ENCODE measurements around the gene UGT1A8. TPM values are rescaled to one million over a fixed set of nuclear protein-coding genes. Genes with fewer than 3 reads are reported as not detected.

Gene UGT1A8
- polyA plus RNA-seq, 1 of the 3 experiments (the other 2 are of a cell fraction): not detected

DNA sequence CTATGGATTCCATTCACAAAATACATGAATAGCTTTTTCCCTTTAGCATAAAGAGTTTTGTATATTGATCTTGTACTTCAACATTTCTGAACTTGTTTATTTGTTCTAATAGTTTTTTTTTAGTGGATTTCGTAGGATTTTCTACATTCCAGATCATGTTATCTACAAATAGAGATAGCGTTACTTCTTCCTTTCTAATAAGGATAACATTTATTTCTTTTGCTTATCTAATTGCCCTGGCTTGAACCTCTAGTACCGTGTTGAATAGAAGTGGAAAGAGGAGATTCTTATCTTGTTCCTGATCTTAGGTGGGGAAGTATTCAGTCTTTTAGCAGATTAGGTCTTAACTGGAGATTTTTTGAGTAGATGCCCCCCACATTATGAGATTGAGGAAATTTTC is 84.8 kb downstream of the UGT1A8 start:
- Histone ChIP-seq H3K9ac (no peak overlapping the region), H3K9me3 (no peaks in the 10 kb centered on the region), H3K27ac (ENCODE audit: low read depth in 2 of 2, low read length in 1 of 2) (no peak overlapping the region), H4K20me1 (ENCODE audit: insufficient read depth) (no peaks in the 10 kb centered on the region), H3K36me3 (replicated peaks in 1 of 2; ENCODE audit: control insufficient read depth in 1 of 2, insufficient read depth in 2 of 2, low read length in 1 of 2) (no peaks in the 10 kb centered on the region), H3F3A (replicated peaks; ENCODE audit: insufficient read depth) (no peaks in the 10 kb centered on the region), H3K4me1 (ENCODE audit: control insufficient read depth in 1 of 2, insufficient read depth in 2 of 2, low read depth in 1 of 2, low read length in 1 of 2) (peaks cover 3 to 9% of the 10 kb centered on the region in 2 experiments; a peak in 2 of 4 replicates), H3K4me2 (no peak overlapping the region), H3K79me2 (ENCODE audit: insufficient read depth) (no peaks in the 10 kb centered on the region), H3K27me3 (ENCODE audit: insufficient read depth) (no peaks in the 10 kb centered on the region), H3K9me2 (no peaks in the 10 kb centered on the region), H3K4me3 (ENCODE audit: low read depth in 2 of 2, low read length in 1 of 2) (no peak overlapping the region), H2AFZ (ENCODE audit: low read depth) (no peak overlapping the region)
- TF ChIP-seq EZH2phosphoT487 (IDR thresholded peaks at IDR 0.05; ENCODE audit: borderline replicate concordance, low read depth) (no peak), NFIC (IDR thresholded peaks at IDR 0.05; ENCODE audit: borderline replicate concordance) (no peak), TCF12 (IDR thresholded peaks at IDR 0.05) (no peak), RCOR1 (IDR thresholded peaks at IDR 0.05; ENCODE audit: low read length) (no peak), FOXJ3 (CRISPR knock-in tag; IDR thresholded peaks at IDR 0.05) (no peak), POLR2AphosphoS5 (IDR thresholded peaks at IDR 0.05; ENCODE audit: low read depth, low read length) (no peak), YY1 (IDR thresholded peaks at IDR 0.05; ENCODE audit: low read depth) (no peak), SIN3A (IDR thresholded peaks at IDR 0.05; ENCODE audit: borderline replicate concordance, low read depth, low read length) (no peak), RAD21 (IDR thresholded peaks at IDR 0.05; ENCODE audit: low read length) (no peak), RXRA (IDR thresholded peaks at IDR 0.05; ENCODE audit: borderline replicate concordance, low read depth) (no peak)
- TF ChIP-seq, protein P1, sequence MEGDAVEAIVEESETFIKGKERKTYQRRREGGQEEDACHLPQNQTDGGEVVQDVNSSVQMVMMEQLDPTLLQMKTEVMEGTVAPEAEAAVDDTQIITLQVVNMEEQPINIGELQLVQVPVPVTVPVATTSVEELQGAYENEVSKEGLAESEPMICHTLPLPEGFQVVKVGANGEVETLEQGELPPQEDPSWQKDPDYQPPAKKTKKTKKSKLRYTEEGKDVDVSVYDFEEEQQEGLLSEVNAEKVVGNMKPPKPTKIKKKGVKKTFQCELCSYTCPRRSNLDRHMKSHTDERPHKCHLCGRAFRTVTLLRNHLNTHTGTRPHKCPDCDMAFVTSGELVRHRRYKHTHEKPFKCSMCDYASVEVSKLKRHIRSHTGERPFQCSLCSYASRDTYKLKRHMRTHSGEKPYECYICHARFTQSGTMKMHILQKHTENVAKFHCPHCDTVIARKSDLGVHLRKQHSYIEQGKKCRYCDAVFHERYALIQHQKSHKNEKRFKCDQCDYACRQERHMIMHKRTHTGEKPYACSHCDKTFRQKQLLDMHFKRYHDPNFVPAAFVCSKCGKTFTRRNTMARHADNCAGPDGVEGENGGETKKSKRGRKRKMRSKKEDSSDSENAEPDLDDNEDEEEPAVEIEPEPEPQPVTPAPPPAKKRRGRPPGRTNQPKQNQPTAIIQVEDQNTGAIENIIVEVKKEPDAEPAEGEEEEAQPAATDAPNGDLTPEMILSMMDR (IDR thresholded peaks at IDR 0.05): no peak
- TF ChIP-seq, protein P2, sequence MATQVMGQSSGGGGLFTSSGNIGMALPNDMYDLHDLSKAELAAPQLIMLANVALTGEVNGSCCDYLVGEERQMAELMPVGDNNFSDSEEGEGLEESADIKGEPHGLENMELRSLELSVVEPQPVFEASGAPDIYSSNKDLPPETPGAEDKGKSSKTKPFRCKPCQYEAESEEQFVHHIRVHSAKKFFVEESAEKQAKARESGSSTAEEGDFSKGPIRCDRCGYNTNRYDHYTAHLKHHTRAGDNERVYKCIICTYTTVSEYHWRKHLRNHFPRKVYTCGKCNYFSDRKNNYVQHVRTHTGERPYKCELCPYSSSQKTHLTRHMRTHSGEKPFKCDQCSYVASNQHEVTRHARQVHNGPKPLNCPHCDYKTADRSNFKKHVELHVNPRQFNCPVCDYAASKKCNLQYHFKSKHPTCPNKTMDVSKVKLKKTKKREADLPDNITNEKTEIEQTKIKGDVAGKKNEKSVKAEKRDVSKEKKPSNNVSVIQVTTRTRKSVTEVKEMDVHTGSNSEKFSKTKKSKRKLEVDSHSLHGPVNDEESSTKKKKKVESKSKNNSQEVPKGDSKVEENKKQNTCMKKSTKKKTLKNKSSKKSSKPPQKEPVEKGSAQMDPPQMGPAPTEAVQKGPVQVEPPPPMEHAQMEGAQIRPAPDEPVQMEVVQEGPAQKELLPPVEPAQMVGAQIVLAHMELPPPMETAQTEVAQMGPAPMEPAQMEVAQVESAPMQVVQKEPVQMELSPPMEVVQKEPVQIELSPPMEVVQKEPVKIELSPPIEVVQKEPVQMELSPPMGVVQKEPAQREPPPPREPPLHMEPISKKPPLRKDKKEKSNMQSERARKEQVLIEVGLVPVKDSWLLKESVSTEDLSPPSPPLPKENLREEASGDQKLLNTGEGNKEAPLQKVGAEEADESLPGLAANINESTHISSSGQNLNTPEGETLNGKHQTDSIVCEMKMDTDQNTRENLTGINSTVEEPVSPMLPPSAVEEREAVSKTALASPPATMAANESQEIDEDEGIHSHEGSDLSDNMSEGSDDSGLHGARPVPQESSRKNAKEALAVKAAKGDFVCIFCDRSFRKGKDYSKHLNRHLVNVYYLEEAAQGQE (IDR thresholded peaks at IDR 0.05; ENCODE audit: low read depth, low read length): no peak
- TF ChIP-seq, protein P3, sequence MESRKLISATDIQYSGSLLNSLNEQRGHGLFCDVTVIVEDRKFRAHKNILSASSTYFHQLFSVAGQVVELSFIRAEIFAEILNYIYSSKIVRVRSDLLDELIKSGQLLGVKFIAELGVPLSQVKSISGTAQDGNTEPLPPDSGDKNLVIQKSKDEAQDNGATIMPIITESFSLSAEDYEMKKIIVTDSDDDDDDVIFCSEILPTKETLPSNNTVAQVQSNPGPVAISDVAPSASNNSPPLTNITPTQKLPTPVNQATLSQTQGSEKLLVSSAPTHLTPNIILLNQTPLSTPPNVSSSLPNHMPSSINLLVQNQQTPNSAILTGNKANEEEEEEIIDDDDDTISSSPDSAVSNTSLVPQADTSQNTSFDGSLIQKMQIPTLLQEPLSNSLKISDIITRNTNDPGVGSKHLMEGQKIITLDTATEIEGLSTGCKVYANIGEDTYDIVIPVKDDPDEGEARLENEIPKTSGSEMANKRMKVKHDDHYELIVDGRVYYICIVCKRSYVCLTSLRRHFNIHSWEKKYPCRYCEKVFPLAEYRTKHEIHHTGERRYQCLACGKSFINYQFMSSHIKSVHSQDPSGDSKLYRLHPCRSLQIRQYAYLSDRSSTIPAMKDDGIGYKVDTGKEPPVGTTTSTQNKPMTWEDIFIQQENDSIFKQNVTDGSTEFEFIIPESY (IDR thresholded peaks at IDR 0.05; ENCODE audit: borderline replicate concordance, low read depth): no peak
- ChIA-PET POLR2A (no interaction called here), CTCF (no interaction called here)
- 75% methylated on average over 3 of the region's 3 CpGs for WGBS (ENCODE audit: low lambda C conversion rate)
- no peak for DNase-seq

Data from SK-N-SH (cell line).